K562 (cell line): ENCODE measurements around the gene ADSS1. TPM values are rescaled to one million over a fixed set of nuclear protein-coding genes. Genes with fewer than 3 reads are reported as not detected.
A peak's percentile ranks its signal among the peaks of the same experiment; 100 is the strongest.

Source experiments
- FOXJ2 ChIP-seq: fragments of 200-800 bp; sonication (Bioruptor generic); IDR thresholded peaks from 2 replicates; pipeline ENCODE4 v1.6.1; 2016; ENCODE audit warnings: missing genetic modification characterization, missing compliant biosample characterization
- FOXP1 ChIP-seq: sonication (generic); formaldehyde crosslinking; IDR thresholded peaks from 2 replicates; pipeline ENCODE4 v1.8.0; 2022; ENCODE audit warnings: mild to moderate bottlenecking, missing genetic modification reagents
- HMG20A ChIP-seq: fragments of 450-650 bp; formaldehyde crosslinking; conservative IDR thresholded peaks from 2 replicates; pipeline ENCODE4 v1.4.0; 2020; ENCODE audit warnings: mild to moderate bottlenecking, mixed read lengths
- MCM3 ChIP-seq: fragments of 450-650 bp; IDR thresholded peaks from 2 replicates; pipeline ENCODE4 v1.6.1; 2016
- MTA1 ChIP-seq: fragments of 450-650 bp; IDR thresholded peaks from 2 replicates; pipeline ENCODE4 v1.6.1; 2017; ENCODE audit warnings: borderline replicate concordance
- MYC ChIP-seq, 2 experiments: fragments of 250-450 bp in 1 of 2; sonication (Bioruptor Pico) in 1 of 2; IDR thresholded peaks; 2 replicates each; pipeline versions ENCODE4 v1.5.1 to v1.6.1; 2012 to 2021; ENCODE audit warnings: low read depth in 2 of 2, borderline replicate concordance in 1 of 2, improper control_type of control experiment in 1 of 2, low read length in 1 of 2, mild to moderate bottlenecking in 1 of 2, moderate library complexity in 1 of 2
- NCOA1 ChIP-seq: fragments of 450-650 bp; IDR thresholded peaks from 2 replicates; pipeline ENCODE4 v1.6.1; 2016; ENCODE audit warnings: low read depth
- NFATC3 ChIP-seq: fragments of 450-650 bp; IDR thresholded peaks from 2 replicates; pipeline ENCODE4 v1.6.1; 2017; ENCODE audit warnings: mild to moderate bottlenecking
- RBBP5 ChIP-seq: fragments of 200-600 bp; sonication (generic); IDR thresholded peaks from 2 replicates; pipeline ENCODE4 v1.6.1; 2012; ENCODE audit warnings: borderline replicate concordance, mild to moderate bottlenecking, low read length, control low read depth, inconsistent platforms; ENCODE audit not compliant: insufficient read depth, poor library complexity, severe bottlenecking
- RBM15 ChIP-seq: fragments of 200-400 bp; formaldehyde crosslinking; IDR thresholded peaks from 2 replicates; pipeline ENCODE4 v1.6.1; 2018; ENCODE audit warnings: mild to moderate bottlenecking, low read length, moderate library complexity; ENCODE audit not compliant: insufficient read depth
- RBM39 ChIP-seq: fragments of 200-400 bp; formaldehyde crosslinking; optimal IDR thresholded peaks from 2 replicates; pipeline ENCODE3; 2018; ENCODE audit warnings: low read depth, low read length
- XRCC3 ChIP-seq: fragments of 450-650 bp; IDR thresholded peaks from 2 replicates; pipeline ENCODE4 v1.6.1; 2017; ENCODE audit warnings: mild to moderate bottlenecking, moderate library complexity
- ZFP36 ChIP-seq: fragments of 150-350 bp; IDR thresholded peaks from 2 replicates; pipeline ENCODE4 v1.6.1; 2018; ENCODE audit warnings: low read length, low read depth; ENCODE audit not compliant: partially characterized antibody
- ZNF24 ChIP-seq: fragments of 450-650 bp; IDR thresholded peaks from 2 replicates; pipeline ENCODE4 v1.6.1; 2016
- ZNF583 ChIP-seq: fragments of 250-450 bp; sonication (Bioruptor Pico); IDR thresholded peaks from 2 replicates; pipeline ENCODE4 v1.4.0; 2020
- ZNF707 ChIP-seq: fragments of 250-450 bp; sonication (Bioruptor Pico); conservative IDR thresholded peaks from 2 replicates; pipeline ENCODE4 v1.8.0; 2022; ENCODE audit warnings: inconsistent platforms, mild to moderate bottlenecking, moderate library complexity
- polyA plus RNA-seq, 8 experiments: library from polyadenylated mRNA; depleted of rRNA in 4 of 8; stranded (reverse) in 5 of 8; unstranded in 3 of 8; fragments of >200 nt; fragmentation: Nextera tagmentation in 2 of 8; fragmentation: Illumina TruSeq in 1 of 8; extraction: Ambion mirVana in 2 of 8; extraction: Trizol in 1 of 8; gene quantifications; 2 replicates each; pipeline versions ENCODE4 v1.2.1 to v1.2.3, GENCODE V29; 2011 to 2014; ENCODE audit warnings: inconsistent platforms in 1 of 8, missing spikeins in 1 of 8
- total RNA-seq, 7 experiments: library from RNA; depleted of rRNA in 6 of 7; stranded (reverse); fragments of >200 nt in 6 of 7; fragmentation: Illumina TruSeq in 2 of 7; extraction: Trizol in 2 of 7; gene quantifications; 2 replicates each; pipeline versions ENCODE4 v1.2.1 to v1.2.3, GENCODE V29; 2011 to 2021; ENCODE audit warnings: low replicate concordance in 1 of 7
- TF ChIP-seq, protein P1 (sequence below): fragments of 200-600 bp; sonication (generic); IDR thresholded peaks from one replicate; pipeline ENCODE4 v1.6.1; 2012; ENCODE audit warnings: mild to moderate bottlenecking, low read depth, low read length, inconsistent platforms
- TF ChIP-seq, protein P2 (sequence below): sonication (generic); formaldehyde crosslinking; IDR thresholded peaks from 2 replicates; pipeline ENCODE4 v1.8.0; 2022; ENCODE audit warnings: mild to moderate bottlenecking, missing genetic modification reagents

The ADSS1 gene
- total and polyA plus RNA-seq, 9 of the 15 experiments (the other 6 are each of a cell fraction or from before 2014, with no cell fraction given) = 0.53 to 5.9 (median 3.9) TPM

DNA sequence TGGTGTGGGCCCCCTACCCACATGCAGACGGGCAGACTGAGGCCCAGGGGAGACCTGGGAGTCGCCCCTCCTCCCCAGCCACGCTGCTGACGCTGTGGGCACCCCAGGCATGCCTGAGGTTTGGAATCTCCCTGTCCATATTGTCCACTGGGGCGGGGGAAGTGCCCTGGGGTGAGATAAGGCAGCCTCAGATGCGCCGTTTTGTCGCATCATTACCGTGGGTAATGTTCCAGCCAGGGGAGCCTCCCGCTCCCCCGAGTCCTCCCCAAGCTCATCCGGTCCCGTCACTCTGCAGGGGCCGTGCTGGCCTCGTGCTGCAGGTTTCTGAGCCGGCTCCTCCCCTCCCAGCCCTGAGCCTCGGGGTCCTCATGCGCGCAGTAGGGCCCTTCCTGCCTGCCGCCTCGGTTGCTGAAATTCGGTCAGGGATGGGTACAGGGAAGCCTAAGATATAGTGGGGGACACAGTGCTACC lies 23.2 kb upstream of the ADSS1 start (continued):
- TF ChIP-seq, protein P1, sequence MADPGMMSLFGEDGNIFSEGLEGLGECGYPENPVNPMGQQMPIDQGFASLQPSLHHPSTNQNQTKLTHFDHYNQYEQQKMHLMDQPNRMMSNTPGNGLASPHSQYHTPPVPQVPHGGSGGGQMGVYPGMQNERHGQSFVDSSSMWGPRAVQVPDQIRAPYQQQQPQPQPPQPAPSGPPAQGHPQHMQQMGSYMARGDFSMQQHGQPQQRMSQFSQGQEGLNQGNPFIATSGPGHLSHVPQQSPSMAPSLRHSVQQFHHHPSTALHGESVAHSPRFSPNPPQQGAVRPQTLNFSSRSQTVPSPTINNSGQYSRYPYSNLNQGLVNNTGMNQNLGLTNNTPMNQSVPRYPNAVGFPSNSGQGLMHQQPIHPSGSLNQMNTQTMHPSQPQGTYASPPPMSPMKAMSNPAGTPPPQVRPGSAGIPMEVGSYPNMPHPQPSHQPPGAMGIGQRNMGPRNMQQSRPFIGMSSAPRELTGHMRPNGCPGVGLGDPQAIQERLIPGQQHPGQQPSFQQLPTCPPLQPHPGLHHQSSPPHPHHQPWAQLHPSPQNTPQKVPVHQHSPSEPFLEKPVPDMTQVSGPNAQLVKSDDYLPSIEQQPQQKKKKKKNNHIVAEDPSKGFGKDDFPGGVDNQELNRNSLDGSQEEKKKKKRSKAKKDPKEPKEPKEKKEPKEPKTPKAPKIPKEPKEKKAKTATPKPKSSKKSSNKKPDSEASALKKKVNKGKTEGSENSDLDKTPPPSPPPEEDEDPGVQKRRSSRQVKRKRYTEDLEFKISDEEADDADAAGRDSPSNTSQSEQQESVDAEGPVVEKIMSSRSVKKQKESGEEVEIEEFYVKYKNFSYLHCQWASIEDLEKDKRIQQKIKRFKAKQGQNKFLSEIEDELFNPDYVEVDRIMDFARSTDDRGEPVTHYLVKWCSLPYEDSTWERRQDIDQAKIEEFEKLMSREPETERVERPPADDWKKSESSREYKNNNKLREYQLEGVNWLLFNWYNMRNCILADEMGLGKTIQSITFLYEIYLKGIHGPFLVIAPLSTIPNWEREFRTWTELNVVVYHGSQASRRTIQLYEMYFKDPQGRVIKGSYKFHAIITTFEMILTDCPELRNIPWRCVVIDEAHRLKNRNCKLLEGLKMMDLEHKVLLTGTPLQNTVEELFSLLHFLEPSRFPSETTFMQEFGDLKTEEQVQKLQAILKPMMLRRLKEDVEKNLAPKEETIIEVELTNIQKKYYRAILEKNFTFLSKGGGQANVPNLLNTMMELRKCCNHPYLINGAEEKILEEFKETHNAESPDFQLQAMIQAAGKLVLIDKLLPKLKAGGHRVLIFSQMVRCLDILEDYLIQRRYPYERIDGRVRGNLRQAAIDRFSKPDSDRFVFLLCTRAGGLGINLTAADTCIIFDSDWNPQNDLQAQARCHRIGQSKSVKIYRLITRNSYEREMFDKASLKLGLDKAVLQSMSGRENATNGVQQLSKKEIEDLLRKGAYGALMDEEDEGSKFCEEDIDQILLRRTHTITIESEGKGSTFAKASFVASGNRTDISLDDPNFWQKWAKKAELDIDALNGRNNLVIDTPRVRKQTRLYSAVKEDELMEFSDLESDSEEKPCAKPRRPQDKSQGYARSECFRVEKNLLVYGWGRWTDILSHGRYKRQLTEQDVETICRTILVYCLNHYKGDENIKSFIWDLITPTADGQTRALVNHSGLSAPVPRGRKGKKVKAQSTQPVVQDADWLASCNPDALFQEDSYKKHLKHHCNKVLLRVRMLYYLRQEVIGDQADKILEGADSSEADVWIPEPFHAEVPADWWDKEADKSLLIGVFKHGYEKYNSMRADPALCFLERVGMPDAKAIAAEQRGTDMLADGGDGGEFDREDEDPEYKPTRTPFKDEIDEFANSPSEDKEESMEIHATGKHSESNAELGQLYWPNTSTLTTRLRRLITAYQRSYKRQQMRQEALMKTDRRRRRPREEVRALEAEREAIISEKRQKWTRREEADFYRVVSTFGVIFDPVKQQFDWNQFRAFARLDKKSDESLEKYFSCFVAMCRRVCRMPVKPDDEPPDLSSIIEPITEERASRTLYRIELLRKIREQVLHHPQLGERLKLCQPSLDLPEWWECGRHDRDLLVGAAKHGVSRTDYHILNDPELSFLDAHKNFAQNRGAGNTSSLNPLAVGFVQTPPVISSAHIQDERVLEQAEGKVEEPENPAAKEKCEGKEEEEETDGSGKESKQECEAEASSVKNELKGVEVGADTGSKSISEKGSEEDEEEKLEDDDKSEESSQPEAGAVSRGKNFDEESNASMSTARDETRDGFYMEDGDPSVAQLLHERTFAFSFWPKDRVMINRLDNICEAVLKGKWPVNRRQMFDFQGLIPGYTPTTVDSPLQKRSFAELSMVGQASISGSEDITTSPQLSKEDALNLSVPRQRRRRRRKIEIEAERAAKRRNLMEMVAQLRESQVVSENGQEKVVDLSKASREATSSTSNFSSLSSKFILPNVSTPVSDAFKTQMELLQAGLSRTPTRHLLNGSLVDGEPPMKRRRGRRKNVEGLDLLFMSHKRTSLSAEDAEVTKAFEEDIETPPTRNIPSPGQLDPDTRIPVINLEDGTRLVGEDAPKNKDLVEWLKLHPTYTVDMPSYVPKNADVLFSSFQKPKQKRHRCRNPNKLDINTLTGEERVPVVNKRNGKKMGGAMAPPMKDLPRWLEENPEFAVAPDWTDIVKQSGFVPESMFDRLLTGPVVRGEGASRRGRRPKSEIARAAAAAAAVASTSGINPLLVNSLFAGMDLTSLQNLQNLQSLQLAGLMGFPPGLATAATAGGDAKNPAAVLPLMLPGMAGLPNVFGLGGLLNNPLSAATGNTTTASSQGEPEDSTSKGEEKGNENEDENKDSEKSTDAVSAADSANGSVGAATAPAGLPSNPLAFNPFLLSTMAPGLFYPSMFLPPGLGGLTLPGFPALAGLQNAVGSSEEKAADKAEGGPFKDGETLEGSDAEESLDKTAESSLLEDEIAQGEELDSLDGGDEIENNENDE = no peak
- TF ChIP-seq NCOA1 (peak; percentile 37; the same call in 1 of the 2 replicates), FOXJ2 (tag) (no peak), RBM15 (no peak), NFATC3 (no peak), HMG20A (no peak), MYC (IDR thresholded peaks at IDR 0.05; ENCODE audit: low read depth, low read length) (peak; percentile 62), MYC (CRISPR knock-in tag; IDR thresholded peaks at IDR 0.05; ENCODE audit: borderline replicate concordance, low read depth) (no peak), ZFP36 (peak; percentile 19), RBM39 (no peak), FOXP1 (no peak), ZNF24 (no peak), XRCC3 (no peak), ZNF707 (CRISPR knock-in tag) (no peak), ZNF583 (CRISPR knock-in tag) (no peak), RBBP5 (no peak), MTA1 (no peak), MCM3 (no peak)
- TF ChIP-seq, protein P2, sequence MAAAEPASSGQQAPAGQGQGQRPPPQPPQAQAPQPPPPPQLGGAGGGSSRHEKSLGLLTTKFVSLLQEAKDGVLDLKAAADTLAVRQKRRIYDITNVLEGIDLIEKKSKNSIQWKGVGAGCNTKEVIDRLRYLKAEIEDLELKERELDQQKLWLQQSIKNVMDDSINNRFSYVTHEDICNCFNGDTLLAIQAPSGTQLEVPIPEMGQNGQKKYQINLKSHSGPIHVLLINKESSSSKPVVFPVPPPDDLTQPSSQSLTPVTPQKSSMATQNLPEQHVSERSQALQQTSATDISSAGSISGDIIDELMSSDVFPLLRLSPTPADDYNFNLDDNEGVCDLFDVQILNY = no peak
